AG04449 (cell line): ENCODE data around the gene BRMS1L.
A peak's percentile ranks its signal among the peaks of the same experiment; 100 is the strongest.
"Not testable (repeated sequence)": the region's sequence is repeated elsewhere in the genome, so short reads cannot be mapped to it uniquely, and the experiment has no call there.

Experiments used
- CTCF ChIA-PET: fragments of 350-600 bp; formaldehyde crosslinking; extraction: SDS; loops from one replicate; lab custom pipeline; 2021; ENCODE audit warnings: antibody characterized with exemption; lab: Yijun Ruan, JAX
- POLR2A ChIA-PET: fragments of 400-600, 350-600 bp; formaldehyde crosslinking; extraction: SDS; loops from one replicate; lab custom pipeline; 2020; ENCODE audit warnings: antibody characterized with exemption, inconsistent platforms; lab: Yijun Ruan, JAX
- DNase-seq: peaks from one replicate; pipeline ENCODE4 v3.0.0-alpha.2; 2010; ENCODE audit warnings: low read depth, low spot score
- H3K4me3 ChIP-seq: 2 replicates; pipeline ENCODE4 v1.5.1; 2011; ENCODE audit warnings: low read depth, mild to moderate bottlenecking, control low read depth, low read length
- CTCF ChIP-seq: IDR thresholded peaks from one replicate; pipeline ENCODE4 v1.5.1; 2011; ENCODE audit warnings: mild to moderate bottlenecking, moderate library complexity, low read length, control low read depth, inconsistent platforms; ENCODE audit not compliant: insufficient read depth; ENCODE audit errors: missing control alignments

The BRMS1L gene

GRCh38 chr14:35827678-35828472, 1.7 kb downstream of the BRMS1L start:
- no peak for DNase-seq
- CTCF ChIA-PET, result interaction anchor here (0.8 to 3.6 kb wide), 2 partner anchors 12 to 51 kb away, joined by 3 to 45 read pairs; no protein-coding TSS in a partner anchor
- no peak for TF ChIP-seq CTCF
- POLR2A ChIA-PET, result no interaction called here
- peak overlapping the region; percentile 100; the same call in 1 of the 2 replicates for H3K4me3 ChIP-seq

- ChIA-PET POLR2A (no interaction called here), CTCF (no interaction called here)
- no peak for TF ChIP-seq CTCF
- DNase-seq, result no peak
- no peak overlapping the region for H3K4me3 ChIP-seq
Measured at GRCh38 chr14:35829449-35829848, 3.3 kb downstream of the BRMS1L start.

GRCh38 chr14:35835208-35835982, 9.3 kb downstream of the BRMS1L start:
- POLR2A ChIA-PET, result no interaction called here
- no peak for TF ChIP-seq CTCF
- CTCF ChIA-PET, result interaction anchor here (1.1 to 1.5 kb wide), 2 partner anchors 14 to 26 kb away, joined by 3 to 4 read pairs; partner anchors contain the start of gene RALGAPA1

GRCh38 chr14:35841704-35842103, 15.6 kb downstream of the BRMS1L start:
- H3K4me3 ChIP-seq, POLR2A ChIA-PET, CTCF ChIA-PET, DNase-seq: not testable (repeated sequence)

More at GRCh38 chr14:35835208-35835982, 9.3 kb downstream of the BRMS1L start:
- H3K4me3 ChIP-seq, result no peak overlapping the region
- no peak for DNase-seq

GRCh38 chr14:35842245-35842644, 16.1 kb downstream of the BRMS1L start:
- POLR2A ChIA-PET, result not testable (repeated sequence)

GRCh38 chr14:35844494-35844893, 18.4 kb downstream of the BRMS1L start:
- CTCF ChIA-PET, result no interaction called here

More at GRCh38 chr14:35842245-35842644, 16.1 kb downstream of the BRMS1L start:
- DNase-seq, H3K4me3 ChIP-seq, CTCF ChIA-PET: not testable (repeated sequence)

More at GRCh38 chr14:35844494-35844893, 18.4 kb downstream of the BRMS1L start:
- POLR2A ChIA-PET, result no interaction called here
- H3K4me3 ChIP-seq, result no peak overlapping the region
- DNase-seq, result no peak
- no peak for TF ChIP-seq CTCF
